ENCODE measurements around the gene EPN1. TPM values are rescaled to one million over a fixed set of nuclear protein-coding genes. Genes with fewer than 3 reads are reported as not detected.
A peak's percentile ranks its signal among the peaks of the same experiment; 100 is the strongest.

The EPN1 gene
- total and polyA plus RNA-seq, 7 donors = 22.8 to 162 (median 54.3) TPM

DNA sequence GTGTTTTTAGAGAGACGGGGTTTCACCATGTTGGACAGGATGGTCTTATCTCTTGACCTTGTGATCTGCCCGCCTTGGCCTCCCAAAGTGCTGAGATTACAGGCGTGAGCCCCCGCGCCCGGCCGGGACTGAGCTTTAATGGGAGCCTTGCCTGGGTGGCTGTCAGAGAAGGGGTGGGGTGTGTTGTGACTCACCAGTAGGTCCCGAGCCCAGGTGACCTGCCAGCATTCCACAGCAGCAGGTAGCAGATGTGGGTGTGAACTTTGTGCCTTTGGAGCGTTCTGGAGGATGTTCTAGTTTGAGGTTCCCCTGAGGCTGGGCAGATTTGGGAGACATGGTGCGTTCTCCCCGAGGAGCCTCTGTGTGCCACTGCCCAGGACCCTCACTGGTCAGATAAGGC, 7.1 kb upstream of the EPN1 start:
- no peak for DNase-seq
- no peak for TF ChIP-seq EP300 (IDR thresholded peaks at IDR 0.05)
- TF ChIP-seq, protein P1, sequence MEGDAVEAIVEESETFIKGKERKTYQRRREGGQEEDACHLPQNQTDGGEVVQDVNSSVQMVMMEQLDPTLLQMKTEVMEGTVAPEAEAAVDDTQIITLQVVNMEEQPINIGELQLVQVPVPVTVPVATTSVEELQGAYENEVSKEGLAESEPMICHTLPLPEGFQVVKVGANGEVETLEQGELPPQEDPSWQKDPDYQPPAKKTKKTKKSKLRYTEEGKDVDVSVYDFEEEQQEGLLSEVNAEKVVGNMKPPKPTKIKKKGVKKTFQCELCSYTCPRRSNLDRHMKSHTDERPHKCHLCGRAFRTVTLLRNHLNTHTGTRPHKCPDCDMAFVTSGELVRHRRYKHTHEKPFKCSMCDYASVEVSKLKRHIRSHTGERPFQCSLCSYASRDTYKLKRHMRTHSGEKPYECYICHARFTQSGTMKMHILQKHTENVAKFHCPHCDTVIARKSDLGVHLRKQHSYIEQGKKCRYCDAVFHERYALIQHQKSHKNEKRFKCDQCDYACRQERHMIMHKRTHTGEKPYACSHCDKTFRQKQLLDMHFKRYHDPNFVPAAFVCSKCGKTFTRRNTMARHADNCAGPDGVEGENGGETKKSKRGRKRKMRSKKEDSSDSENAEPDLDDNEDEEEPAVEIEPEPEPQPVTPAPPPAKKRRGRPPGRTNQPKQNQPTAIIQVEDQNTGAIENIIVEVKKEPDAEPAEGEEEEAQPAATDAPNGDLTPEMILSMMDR (IDR thresholded peaks at IDR 0.05) = no peak
- TF ChIP-seq POLR2A (IDR thresholded peaks at IDR 0.05) = no peak
- no peak for TF ChIP-seq POLR2AphosphoS5 (IDR thresholded peaks at IDR 0.05)
- Histone ChIP-seq H3K4me3 (no peak overlapping the region), H3K27ac (no peak overlapping the region), H3K36me3 (peaks cover 55 to 86% (median 72%) of the 10 kb centered on the region in 4 donors), H3K9me3 (no peaks in the 10 kb centered on the region), H3K27me3 (no peaks in the 10 kb centered on the region), H3K4me1 (no peaks in the 10 kb centered on the region)
- intact Hi-C loops (cut with DNase I) = no loop called here
- WGBS, 2 donors = 47 to 79% methylated on average over 11 of the region's 11 CpGs

DNA sequence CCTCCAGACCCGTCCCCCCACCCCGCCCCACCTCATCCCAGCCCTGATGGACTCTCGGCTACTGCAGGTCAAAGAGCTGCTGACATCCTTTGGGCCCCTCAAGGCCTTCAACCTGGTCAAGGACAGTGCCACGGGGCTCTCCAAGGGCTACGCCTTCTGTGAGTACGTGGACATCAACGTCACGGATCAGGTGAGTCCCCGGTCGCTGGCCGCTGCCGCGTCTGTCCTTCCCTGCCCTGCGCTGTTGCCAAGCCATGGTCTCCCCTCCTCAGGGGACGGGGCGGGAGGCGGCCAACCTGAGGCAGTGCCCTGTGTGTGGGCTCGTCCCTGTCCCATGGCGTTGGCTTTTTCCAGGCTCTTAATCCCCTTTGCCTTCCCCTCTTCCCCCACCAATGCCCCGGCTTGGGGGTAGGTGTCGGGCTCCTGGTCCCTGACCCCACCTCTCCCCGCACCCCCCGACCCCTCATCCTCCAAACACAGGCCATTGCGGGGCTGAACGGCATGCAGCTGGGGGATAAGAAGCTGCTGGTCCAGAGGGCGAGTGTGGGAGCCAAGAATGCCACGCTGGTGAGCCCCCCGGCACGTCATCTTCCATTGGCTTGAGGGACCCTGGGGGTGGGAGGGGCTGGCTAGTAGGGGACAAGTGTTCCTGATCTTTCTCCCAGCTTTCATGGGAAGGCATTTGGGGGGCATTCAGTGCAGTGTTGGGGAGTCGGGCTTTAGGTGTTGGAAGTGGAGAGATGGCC, 6.2 kb upstream of the EPN1 start:
- H3K27ac ChIP-seq = no peak overlapping the region
- no peak for DNase-seq
- no peaks in the 10 kb centered on the region for H3K27me3 ChIP-seq
- peaks cover 46 to 85% (median 68%) of the 10 kb centered on the region in 4 donors for H3K36me3 ChIP-seq
- H3K4me1 ChIP-seq = peaks cover 0 to 3% (median under 1%) of the 10 kb centered on the region in 4 donors
- 88 to 90% methylated on average over 30 of the region's 30 CpGs for WGBS, 2 donors
- no peak for TF ChIP-seq POLR2AphosphoS5 (IDR thresholded peaks at IDR 0.05)
- TF ChIP-seq, protein P1 (IDR thresholded peaks at IDR 0.05) = no peak
- TF ChIP-seq POLR2A (IDR thresholded peaks at IDR 0.05) = no peak
- no peak for TF ChIP-seq EP300 (IDR thresholded peaks at IDR 0.05)
- H3K4me3 ChIP-seq = no peak overlapping the region
- H3K9me3 ChIP-seq = no peaks in the 10 kb centered on the region
- intact Hi-C loops (cut with DNase I) = no loop called here

DNA sequence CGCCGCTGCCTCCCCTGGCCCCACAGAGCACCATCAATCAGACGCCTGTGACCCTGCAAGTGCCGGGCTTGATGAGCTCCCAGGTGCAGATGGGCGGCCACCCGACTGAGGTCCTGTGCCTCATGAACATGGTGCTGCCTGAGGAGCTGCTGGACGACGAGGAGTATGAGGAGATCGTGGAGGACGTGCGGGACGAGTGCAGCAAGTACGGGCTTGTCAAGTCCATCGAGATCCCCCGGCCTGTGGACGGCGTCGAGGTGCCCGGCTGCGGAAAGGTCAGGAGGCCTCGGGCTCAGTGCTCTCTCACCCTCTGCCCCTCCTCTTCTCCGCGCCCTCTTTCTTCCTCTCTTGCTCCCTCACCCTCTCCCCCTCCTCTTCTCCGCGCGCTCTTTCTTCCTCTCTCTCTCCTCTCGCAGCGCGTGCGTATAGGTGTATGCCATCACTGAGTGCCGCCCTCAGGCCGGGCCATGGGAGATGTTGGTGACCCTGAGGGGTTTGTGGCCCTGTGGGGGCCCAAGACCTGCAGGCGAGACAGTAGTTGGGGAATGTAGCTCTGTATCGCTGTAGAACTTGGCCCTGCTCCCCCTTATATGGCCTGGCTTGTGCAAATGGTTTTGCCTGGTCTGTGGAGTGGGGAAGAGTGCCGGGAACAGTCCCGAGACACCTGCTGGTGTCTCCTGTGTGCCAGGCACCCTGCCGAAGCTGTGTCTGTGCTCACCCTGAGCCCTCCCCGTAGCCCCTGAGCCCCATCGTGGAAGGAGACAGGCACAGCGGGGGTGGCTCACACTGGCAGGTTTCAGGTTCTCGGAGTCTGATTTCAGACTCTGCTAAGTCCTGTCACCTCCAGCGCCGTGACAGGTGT, 5.4 kb upstream of the EPN1 start:
- peaks cover 39 to 83% (median 64%) of the 10 kb centered on the region in 4 donors for H3K36me3 ChIP-seq

DNA sequence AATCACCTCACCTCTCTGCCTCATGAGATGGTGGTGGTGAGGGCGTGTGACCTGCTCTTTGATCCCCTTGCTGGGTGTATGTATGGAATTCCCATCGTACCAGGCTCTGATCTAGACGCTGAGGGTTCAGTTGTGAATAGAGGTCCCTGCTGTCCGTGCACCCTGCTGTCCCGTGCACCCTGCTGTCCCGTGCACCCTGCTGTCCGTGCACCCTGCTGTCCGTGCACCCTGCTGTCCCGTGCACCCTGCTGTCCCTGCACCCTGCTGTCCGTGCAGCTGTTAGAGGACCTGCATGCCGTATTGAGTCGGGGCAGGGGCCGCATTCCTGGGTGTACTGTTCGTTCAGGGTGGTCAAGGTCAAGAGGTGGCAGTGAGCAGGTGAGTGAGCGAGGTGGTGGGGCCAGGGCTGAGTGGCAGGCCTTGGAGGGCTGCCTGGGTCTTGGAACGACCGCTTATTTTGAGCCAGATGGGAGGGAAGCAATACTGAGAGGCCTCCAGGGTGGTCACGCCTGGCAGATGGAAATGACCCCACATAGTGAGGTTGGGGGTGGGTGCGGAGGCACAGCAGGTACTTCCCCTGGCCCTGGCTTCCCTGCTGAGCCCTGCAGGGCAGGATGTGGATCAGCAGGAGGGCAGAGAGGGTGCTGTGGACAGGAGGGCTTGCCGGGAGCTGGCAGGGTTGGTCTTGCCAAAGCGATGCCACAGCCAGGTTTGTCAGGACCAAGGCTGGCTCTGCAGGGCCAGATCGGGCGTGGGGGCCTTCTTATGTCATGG, 4.6 kb upstream of the EPN1 start:
- Histone ChIP-seq H3K4me1 (peaks cover 0 to 14% (median 12%) of the 10 kb centered on the region in 4 donors), H3K9me3 (no peaks in the 10 kb centered on the region), H3K27me3 (no peaks in the 10 kb centered on the region), H3K27ac (no peak overlapping the region), H3K4me3 (no peak overlapping the region), H3K36me3 (peaks cover 39 to 78% (median 62%) of the 10 kb centered on the region in 4 donors)
- DNase-seq = peak; percentile 85
- intact Hi-C loops (cut with DNase I) = loop anchor here (10.0 kb wide), 1 partner anchor 606 kb away; the partner anchor contains the start of gene RDH13
- WGBS, 2 donors = 77 to 85% methylated on average over 23 of the region's 23 CpGs
- TF ChIP-seq EP300 (IDR thresholded peaks at IDR 0.05) = no peak
- TF ChIP-seq POLR2A (IDR thresholded peaks at IDR 0.05) = no peak
- TF ChIP-seq POLR2AphosphoS5 (IDR thresholded peaks at IDR 0.05) = no peak
- TF ChIP-seq, protein P1 (IDR thresholded peaks at IDR 0.05) = no peak

More for the DNA sequence above, 5.4 kb upstream of the EPN1 start:
- 89 to 91% methylated on average over 43 of the region's 43 CpGs for WGBS, 2 donors
- Histone ChIP-seq H3K27me3 (no peaks in the 10 kb centered on the region), H3K4me3 (no peak overlapping the region), H3K9me3 (no peaks in the 10 kb centered on the region), H3K4me1 (peaks cover 0 to 12% (median 9%) of the 10 kb centered on the region in 4 donors), H3K27ac (no peak overlapping the region)
- DNase-seq = no peak
- TF ChIP-seq EP300 (IDR thresholded peaks at IDR 0.05) = no peak
- TF ChIP-seq POLR2A (IDR thresholded peaks at IDR 0.05) = no peak
- TF ChIP-seq, protein P1 (IDR thresholded peaks at IDR 0.05) = no peak
- no peak for TF ChIP-seq POLR2AphosphoS5 (IDR thresholded peaks at IDR 0.05)
- intact Hi-C loops (cut with DNase I) = loop anchor here (10.0 kb wide), 1 partner anchor 605 kb away; the partner anchor contains the start of gene RDH13
